NCI-H1417 (cell line): ENCODE measurements around the gene NOD1.
"Not testable (repeated sequence)": the region's sequence is repeated elsewhere in the genome, so short reads cannot be mapped to it uniquely, and the experiment has no call there.

Experiments used
- DNase-seq, 3 experiments: peaks; one replicate each; lab custom pipeline; 2025; lab: John Stamatoyannopoulos, UW

Gene NOD1

DNA sequence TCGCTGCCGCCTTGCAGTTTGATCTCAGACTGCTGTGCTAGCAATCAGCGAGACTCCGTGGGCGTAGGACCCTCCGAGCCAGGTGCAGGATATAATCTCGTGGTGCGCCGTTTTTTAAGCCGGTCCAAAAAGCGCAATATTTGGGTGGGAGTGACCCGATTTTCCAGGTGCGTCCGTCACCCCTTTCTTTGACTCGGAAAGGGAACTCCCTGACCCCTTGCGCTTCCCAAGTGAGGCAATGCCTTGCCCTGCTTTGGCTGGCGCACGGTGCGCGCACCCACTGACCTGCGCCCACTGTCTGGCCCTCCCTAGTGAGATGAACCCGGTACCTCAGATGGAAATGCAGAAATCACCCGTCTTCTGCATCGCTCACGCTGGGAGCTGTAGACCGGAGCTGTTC lies 58.5 kb downstream of the NOD1 start:
- DNase-seq: not testable (repeated sequence)

DNA sequence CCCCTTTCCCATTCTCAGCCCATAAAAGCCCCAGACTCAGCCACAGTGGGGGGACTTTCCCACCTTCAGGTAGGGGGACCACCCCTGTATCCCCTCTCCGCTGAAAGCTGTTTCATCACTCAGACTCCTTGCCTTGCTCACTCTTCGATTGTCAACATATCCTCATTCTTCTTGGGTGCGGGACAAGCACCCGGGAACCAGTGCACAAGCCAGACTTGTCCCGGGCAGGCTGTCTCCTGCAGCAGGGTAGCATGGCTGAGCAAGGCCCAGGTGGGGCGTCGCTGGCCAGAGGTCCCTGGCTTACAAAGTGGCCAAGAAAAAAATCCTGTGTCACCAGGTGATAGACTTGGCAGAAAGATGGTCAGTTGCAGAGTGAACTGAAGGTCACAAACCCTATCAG lies 64.7 kb downstream of the NOD1 start:
- no peak for DNase-seq

DNA sequence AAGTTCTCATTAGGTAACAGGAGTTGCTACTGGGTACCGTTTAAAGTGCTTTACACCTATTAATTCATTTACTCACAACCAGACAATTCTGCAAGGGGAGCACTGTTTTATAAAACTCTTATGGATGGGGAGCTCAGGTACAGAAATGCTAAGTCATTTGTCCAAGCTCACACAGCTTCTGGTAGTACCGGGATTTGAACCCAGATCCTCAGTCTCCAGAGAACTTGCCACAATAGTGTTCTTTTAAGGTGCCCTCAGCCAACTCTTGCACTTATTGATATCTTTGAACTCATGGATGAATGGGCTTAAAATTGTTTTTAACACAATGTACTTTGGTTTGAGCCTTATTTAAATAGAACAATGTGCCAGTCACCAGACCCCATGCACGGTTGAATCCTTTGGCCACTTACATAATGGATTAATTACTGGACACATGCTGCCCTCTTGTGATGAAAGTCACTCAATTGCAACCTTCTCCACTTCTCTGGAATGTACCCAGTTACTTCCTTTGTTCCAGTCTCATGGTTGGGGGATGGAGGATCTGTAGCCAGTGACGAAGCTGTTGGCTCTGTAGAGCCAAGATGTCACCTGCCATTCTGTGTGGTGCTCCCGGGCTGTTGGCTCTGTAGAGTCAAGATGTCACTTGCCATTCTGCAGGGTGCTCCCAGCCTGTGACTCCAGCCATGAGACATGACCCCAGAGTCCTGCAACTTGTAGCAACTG lies 65.6 kb downstream of the NOD1 start:
- DNase-seq: peak in 1 of 3 experiments; percentile 71

DNA sequence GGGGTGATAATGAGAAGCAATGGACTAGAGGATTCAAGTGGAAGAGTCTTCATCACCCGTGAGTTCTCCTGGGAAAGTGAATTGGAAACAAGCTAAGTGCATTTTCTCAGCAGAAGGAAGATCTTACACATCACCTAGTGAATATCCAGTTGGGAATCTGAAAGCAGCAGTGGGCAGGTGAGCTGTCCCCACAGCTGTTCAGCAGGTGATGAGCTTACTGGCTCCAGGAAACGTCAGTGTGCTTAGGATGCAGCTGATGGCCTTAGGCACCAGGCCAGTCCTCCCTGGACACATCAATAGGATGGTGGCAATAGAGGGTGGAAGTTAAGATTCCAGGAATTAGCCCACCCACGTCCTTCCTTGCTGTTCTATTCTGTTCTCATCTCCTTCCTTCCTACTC lies 66.7 kb downstream of the NOD1 start:
- peak in 1 of 3 experiments; percentile 29 for DNase-seq

DNA sequence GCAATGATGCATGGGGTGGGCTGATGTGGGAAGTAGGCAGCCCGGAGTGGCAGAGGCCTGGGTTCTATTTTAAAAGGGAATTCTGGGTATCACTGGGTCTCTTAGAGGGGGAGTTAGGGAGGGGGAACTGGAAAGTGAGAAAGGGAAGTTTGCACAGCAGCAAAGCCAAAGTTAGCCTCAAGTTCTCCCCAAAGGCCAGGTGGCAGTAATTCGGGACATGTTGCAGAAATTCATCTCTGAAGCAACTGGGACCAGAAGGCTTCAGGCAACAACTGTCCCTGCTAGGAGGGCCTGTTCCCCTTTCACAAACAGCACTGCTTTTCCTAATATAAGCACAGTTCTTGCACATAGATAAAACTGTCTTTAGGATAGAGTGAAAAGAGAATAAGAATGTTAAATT lies 67.4 kb downstream of the NOD1 start:
- no peak for DNase-seq

DNA sequence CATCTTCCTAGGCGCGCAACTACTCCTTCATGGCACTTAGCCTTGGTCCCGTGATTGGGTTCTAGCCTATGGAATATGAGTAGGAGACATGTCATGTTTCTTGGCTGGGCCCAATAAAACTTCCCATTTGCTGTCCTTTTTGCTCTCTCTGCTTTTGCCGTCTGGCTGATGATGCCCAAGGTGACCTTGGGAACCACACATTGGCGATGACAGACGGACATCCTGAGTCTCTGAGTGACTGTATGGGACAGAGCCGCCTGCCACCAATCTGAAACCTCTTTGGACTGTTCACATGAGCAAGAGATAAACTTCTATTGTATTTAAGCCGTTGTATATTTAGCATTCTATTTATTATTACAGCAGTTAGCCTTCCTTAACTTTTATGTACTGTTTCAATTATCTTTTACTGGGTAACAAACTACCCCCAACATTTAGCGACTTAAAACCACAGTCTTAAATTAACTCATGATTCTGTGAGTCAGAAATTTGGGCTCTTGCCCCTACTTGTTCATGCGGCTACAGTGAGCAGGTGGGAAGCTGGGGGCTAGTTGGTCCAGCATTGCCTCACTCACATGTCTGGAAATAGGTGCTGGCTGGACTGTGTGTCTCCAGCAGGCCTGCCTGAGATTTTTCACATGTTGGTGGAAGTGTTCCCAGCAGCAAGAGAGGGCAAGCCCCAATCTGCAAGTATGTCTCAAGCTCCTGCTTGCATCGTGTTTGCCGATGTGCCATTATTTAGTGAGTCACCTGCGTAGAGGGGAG lies 71.7 kb downstream of the NOD1 start:
- DNase-seq: no peak

DNA sequence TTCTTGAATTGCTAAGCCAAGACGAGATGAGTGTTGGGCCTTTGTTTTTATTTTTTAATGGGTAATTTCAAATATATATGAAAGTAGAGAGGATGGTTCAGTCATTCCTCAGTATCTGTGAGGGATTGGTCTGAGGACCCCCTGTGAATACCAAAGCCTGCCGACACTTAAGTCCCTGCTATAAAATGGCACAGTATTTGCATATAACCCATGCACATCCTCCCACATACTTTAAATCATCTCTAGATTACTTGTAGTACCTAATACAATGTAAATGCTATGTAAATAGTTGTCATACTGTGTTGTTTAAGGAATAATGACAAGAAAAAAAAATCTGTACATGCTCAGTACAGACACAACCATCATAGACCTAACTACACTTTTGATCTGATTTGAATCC lies 73.4 kb downstream of the NOD1 start:
- no peak for DNase-seq

DNA sequence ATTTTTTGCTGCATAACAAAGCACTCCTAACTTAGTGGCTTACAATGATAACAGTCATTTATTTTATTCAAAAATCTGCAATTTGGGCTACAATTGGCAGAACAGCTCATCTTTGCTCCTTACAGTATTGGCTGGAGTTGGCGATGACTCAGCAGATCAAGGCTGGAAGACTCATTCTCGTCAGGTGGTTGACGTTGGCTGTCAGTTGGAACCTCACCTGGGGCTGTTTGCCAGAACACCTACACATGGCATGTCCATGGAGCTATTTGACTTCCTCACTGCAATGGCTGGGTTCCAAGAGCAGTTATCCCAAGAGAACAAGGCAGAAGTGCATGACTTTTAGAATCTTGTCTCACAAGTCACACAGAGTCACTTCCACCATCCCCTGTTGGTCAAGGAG lies 75.1 kb downstream of the NOD1 start:
- DNase-seq: no peak

DNA sequence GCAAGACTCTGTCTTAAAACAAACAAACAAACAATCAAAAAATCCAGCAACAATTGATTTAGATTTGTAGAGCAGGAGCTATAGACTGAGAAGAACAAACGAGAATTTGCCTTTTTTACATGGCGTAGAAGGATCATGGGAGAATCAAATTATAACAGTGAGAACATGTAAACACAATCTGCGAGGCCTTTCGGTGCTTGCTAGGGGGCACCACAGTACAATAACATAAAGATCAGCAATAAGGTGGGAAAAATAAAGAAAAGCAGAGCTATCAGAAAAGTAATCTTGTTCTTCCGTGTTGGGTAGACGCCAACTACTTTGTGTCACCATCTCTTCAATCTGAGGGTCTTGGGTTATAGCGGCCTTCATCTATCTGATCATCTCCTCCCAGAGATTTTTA lies 82.2 kb downstream of the NOD1 start:
- peak in 1 of 3 experiments; percentile 32 for DNase-seq

DNA sequence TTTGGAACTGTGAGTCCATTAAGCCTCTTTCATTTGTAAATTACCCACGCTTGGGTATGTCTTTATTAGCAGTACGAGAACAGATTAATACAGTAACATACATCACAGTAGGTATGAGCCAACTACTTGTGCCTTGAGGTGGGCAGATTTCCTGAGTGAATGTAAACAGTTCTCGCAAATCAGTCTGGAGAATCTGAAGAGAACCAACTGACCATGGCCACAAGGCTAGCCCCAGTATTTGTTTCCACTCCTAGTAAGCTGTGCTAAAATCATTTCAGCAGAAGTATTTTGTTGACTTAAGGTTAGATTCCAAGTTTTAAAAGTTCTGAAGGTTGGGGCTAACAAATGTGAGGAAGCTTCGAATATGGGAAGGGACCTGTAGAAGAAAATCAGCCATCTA lies 82.9 kb downstream of the NOD1 start:
- DNase-seq: no peak

DNA sequence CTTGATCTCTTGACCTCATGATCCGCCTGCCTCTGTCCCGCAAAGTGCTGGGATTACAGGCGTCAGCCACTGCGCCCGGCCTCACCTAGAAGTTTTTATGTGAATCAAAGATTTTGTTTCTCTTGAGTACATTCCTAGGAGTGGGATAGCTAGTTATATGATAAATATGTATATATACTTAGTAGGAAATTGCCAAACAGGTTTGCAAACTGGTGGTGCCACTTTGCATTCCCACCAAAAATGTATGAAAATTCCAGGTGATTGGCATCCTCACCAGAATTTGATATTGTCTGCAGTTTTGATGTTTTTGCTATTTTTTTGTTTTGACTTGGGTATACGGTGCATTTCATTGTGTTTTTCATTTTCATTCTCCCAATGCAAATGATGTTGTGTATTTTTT lies 86.8 kb downstream of the NOD1 start:
- DNase-seq: no peak

DNA sequence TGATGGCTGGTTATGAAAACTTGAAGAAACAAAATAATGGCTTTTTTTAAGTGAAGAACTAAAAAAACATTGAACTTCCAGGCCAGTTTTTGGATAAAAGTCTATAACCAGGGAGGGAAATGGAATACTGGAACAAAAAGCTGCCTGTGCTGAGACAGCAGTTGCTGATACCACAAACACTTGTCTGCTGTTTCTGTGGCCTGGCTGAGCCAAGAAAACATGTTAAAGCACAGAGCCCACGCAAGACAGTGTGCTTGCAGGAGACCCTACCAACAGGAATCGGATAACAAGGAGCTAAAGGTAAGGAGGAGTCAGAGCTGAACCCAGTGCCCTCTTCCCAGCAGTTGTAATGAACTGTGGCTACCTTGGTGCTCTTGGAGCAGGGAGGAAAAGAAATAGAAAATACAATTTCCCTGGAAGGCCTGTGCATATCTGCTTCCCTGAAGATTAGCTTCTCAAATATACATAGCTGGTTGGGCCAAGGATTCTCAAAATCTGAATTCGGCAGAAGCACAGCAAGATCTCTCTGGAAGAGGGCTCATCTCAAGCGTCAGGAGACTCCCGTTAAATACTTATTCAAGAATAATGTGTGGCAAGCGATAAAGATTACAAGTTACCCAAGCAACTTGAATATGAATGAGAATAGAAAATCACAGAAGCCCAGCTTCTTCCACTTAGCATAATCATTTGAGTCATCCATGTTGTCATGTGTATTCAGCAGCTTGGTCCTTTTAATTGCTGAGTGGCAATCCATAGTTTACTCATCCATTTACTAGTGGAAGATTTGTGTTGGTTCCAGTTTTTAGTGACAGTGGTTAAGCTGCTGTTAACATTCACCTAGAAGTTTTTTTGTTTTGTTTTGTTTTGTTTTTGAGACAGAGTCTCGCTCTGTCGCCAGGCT lies 87.6 kb downstream of the NOD1 start:
- DNase-seq: peak in 1 of 3 experiments; percentile 3

DNA sequence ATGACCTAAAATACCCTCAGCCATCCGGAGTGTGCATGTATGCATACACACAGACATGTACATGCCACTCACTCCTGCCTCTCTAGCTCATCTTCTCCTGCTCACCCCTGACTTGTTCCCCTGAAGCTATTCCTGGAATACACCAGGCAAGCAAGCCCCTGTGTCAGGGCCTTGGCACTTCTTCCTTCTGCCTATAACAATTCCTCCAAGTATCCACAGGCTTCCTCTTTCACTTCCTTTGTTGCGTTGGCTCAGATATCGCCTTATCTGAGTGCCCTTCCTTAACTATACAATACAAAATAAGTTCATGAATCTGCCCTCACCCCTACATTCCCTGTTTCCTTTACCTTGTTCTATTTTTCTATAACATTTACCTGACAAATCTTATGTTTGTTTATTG lies 88.8 kb downstream of the NOD1 start:
- no peak for DNase-seq

DNA sequence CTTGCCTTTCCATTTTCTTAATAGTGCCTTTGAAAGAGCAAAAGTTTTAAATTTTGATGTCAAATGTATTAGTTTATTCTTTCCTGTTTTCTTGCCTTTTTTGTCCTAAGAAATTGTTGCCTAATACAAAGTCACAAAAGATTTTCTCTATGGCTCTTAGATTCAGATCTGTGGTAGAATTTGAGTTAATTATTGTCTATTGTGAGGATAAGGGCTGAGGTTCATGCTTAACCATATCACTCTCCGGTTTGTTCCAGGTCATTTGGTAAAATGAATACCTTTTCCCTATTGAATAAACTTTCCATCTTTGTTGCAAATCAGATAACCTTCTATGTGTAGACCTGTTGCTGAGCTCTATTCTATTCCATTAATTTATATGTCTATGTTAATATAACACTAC lies 96.0 kb downstream of the NOD1 start:
- DNase-seq: no peak

DNA sequence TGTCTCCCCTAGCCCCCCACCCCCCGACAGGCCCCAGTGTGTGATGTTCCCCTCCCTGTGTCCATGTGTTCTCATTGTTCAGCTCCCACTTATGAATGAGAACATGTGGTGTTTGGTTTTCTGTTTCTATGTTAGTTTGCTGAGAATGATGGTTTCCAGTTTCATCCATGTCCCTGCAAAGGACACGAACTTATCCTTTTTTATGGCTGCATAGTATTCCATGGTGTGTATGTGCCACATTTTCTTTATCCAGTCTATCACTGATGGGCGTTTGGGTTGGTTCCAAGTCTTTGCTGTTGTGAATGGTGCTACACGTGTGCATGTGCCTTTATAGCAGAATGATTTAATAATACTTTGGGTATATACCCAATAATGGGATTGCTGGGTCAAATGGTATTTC lies 97.8 kb downstream of the NOD1 start:
- DNase-seq: not testable (repeated sequence)

DNA sequence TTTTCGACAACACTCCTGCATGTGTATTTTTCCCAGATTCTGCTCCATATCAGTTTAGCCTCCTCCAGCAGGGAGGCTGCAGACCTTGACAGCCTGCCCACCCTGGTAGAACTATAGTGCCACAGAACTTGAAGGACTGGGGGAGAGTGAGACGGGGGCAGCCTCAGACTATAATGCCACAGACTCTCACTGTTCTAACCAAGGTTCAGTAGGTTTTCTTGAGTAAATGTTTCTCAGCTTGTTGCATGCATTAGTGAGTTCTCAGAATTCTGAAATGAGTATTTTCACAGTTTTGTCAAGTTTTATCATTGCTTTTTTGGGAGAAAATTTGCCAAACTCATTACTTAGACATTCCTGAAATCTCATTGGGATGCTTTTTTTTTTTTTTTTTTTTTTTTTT lies 98.3 kb downstream of the NOD1 start:
- no peak for DNase-seq

DNA sequence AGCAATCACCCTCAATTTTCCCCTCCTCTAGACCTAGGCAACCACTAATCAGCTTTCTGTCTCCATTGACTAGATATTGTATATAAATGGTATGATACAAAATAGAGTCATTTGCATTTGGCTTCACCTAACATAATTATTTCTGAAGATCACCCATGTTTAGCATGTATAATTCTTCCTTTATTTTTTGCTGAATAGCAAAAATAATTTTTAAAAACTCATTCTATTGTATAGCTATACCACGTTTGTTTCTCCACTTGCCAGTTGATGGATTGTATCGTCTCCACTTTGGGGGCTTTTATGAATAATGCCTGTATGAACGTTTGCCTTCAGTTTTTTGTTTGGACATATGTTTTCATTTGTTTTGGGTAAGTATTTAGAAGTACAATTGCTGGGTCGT lies 98.8 kb downstream of the NOD1 start:
- no peak for DNase-seq

DNA sequence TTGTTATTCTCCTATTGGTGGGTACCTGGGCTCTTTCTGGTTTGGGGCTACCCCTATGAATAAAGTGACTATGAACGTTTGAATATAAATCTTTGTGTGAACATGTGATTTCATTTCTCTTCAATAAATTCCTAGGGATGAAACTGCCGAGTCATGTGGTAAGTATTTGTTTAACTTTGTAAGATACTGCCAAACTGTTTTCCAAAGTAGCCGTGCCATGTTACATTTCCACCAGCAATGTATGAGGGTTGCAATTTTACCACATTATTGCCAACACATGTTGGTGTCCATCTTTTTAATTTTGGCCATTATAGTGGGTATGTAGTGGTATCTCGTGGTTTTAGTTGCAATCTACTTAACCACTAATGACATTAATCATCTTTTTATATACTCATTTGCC lies 99.5 kb downstream of the NOD1 start:
- no peak for DNase-seq

DNA sequence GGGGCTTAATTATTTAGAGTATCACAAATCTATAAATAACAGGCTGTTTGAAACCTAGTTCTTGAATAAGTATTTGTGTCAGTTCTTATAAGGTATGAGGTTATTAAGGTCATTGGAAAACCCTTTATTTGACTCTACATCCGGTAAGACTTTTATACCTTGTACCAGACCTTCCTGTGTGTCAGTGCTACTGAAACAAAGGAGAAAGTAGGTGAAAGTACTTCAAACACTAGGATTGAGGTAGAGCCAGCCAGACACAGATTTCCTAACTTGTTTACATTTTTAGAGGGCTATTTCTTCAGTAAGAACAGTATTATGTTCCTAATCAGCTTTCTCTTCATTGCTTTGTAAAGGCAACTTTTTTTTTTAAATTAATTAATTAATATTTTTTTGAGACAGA lies 100.3 kb downstream of the NOD1 start:
- no peak for DNase-seq
